Epithelial cell of prostate (primary cell): ENCODE results near the gene DPH6.

Experiments used
- DNase-seq: peaks from one replicate; pipeline ENCODE4 v3.0.0-alpha.2; 2011; ENCODE audit warnings: low read depth, low spot score
- H3K27ac ChIP-seq: fragments of 450-650 bp; 2 replicates; pipeline ENCODE4 v1.5.1; 2017; ENCODE audit warnings: mild to moderate bottlenecking

Gene DPH6

DNA sequence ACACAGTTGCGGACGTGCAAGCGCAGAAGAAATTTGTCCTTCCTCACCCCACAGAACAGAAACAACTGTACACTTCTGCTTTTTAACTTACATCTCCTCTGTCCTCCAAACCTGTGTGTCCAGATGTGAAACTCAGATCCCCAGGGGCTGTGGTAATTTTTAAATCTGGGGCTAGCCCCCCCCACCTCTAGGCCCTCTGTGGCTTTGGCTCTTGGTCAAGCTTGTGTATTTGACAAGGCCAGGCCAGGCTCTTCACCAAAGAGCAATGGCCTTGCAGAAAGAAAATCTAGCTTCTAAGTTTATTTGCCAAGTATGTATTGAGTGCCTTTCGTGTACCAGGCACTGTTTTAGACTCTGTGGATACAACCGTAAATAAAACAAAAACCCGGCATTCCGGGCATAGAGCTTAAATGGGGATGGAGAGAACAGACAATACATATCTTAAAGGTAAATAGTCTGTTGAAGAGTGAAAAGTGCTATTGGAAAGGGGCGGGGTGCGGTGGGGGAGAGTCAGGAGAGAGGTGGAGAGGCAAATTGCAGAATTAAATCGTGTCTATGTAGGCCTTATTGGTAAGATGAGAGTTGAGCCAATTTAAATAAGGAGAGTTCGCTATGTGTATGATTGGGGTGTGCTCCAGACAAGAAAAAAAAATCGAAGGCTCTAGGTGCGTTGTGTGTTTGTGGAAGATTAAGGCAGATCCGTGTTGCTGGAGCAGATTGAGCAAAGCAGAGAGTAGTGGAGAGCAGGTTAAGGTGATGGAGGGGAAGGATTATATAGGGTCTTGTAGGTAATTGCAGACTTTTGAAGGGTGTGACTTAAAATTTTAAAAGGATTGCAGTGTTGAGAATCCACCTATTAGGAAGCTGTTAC, 781 bp upstream of the DPH6 start:
- no peak for DNase-seq
- H3K27ac ChIP-seq: peak overlapping the region; percentile 96

GRCh38 chr15:35545316-35545823, 595 bp downstream of the DPH6 start:
- DNase-seq: no peak
- peak overlapping the region; percentile 96 for H3K27ac ChIP-seq

DNA sequence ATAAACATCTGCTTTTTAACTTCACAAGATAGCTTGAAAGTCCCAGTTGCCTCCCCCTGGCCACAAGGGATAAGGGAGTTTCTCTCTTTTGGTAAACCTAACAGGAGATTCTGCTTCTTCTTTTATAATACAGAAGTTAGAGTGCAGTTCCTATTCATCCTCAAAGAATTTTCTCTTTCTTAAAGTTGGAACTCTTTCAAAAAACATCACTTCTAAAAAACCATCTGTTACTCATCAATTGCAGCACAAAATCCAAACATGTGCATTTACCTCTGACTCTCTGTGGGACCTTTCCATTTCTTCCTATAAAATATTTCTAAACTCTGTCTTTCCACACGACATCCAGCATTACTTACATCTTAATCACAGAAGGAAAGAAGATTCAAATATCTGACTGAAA, 5.1 kb downstream of the DPH6 start:
- DNase-seq: no peak
- H3K27ac ChIP-seq: no peak overlapping the region

DNA sequence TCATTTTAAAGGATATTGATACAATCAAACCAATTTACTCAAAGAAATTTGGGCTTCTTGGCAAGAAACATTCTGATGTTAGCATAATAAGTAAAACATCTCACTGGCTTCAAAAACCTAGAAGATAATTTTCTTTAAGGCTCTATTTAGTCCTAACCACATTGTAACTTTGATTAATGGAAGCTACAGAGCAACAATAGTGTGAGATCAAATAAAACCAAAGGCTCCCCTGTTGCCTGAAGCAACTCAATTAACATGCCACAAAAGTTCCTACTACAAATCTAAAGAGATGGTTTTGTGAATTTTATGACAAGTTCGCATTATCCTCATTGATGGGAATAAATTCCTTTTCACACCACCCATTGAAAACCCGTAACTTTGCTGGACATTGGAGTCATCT, 5.9 kb downstream of the DPH6 start:
- DNase-seq: no peak
- no peak overlapping the region for H3K27ac ChIP-seq

GRCh38 chr15:35535365-35535916, 10.5 kb downstream of the DPH6 start:
- H3K27ac ChIP-seq: no peak overlapping the region
- DNase-seq: no peak

DNA sequence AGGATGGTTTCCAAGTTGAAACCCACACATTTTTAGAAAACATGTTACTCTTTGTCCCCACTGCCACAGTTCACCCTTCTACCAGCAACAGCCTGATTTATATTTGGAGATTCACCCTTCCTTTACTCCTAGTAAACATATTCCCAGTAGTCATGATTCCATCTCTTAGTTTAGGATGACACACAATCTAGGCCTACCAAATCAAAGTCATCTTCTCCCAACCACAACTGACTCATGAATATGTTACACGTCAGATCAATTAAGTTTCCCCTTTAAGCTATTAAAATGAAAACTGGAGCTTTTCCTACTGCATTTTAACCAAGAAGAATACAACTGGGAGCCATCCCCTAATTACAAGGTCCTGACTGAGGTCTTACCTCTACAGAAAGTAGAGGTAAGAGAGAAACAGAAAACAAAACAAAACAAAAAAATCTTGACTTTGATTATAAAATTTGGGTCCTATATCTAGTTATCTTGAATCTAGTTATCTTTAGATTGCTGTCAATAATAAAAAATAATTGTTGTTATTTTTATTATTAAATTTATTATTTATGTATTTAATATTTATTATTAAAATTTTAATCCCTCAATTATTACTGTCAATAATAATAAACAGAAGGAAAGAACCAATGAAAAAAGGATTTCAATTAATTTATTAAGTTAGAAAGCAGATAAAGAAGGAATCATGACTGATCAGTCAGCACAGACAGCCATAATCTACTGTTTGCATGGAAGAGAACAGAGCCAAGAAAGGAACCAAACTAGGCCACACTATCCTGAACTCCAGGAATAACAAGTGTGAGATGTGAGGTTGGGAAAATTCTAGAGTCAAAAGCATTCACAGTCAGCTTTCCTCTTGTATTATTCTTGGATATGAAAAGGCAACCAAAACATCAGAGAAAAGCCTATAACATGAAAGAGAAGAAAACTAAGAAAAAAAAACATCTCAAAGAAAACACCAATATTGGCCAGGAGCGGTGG, 12.5 kb downstream of the DPH6 start:
- DNase-seq: no peak
- H3K27ac ChIP-seq: no peak overlapping the region

GRCh38 chr15:35530698-35531097, 15.3 kb downstream of the DPH6 start:
- no peak overlapping the region for H3K27ac ChIP-seq

DNA sequence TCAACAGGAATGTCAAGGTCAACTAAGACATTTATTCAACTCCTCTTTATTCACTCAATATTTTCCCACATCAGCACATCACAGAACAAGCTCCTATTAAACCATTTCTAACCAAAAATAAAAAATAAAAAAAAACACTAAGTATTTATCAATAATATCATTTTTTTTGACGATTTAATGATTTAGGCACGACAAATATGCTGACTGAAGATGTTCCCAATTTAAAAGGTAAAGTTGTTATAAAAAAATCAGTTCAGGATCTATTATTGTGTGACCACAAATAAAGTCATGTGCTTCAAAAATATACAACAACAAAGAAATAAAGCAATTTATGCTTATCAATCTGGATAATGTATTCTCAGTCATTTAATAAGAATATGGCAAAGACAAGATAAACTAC, 16.2 kb downstream of the DPH6 start:
- no peak overlapping the region for H3K27ac ChIP-seq
- no peak for DNase-seq

More at GRCh38 chr15:35530698-35531097, 15.3 kb downstream of the DPH6 start:
- no peak for DNase-seq

DNA sequence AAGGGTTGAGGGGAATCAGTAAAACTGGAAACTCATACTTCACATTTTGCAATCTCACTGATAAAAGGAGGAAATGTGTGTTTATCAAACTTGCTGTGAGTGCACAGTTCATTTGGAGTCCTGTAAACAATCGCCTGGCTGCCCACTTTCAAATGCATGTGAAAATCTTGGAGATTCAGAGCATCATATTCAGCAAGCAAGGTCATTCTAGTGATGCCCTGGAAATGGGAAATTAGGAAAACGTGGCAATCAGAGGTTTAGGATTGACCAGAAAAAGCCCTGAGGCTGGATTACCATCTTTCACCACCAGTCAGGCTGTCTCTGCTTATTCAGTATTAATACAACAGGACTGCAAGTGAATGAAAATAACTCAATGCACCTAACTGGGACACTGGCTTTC, 23.9 kb downstream of the DPH6 start:
- H3K27ac ChIP-seq: no peak overlapping the region
- no peak for DNase-seq

DNA sequence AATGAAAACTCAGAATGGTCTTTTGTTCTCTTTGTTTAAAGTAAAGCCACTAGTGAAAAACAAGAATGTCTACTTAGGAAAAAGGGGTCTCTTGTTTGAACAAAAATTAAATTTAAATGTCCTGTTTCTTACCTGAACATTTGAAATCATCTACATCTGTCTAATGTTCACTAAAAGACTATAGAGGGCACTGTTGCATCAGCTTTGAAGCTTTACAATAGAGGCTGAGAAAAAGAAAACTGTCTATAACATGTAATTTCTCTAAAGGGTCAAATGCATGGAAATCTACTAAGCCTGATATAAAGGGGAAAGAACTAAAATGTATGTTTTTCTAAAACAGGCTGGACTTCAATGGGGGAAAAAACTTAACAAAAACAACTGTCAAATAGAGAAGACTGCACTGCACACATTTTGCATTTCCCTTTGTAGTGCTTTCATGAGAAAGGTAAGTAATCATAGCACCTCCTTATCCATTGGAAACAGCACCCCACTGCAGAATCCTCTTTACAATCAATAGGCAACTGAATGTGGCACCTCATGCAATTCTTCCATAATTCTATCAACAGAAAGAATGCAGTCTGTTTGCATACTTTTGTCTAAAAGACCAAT, 26.3 kb downstream of the DPH6 start:
- H3K27ac ChIP-seq: no peak overlapping the region
- DNase-seq: no peak

DNA sequence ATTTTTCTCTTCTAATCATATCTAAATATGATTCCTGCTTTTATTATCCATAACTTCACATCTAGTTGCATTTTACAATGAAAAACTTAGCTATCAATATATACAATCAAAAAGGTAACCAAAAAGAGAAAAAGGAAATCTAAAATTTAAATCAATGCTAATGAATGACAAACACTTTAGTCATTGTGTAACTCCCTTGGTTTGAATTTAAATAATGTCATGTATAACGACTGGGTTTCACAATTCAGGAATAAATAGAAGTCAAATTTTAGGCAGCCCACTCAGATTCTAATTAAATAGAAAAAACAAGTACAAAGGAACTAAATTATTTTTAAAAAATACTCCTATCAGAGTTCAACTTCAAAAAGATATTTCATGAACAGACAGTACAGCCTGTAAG, 26.9 kb downstream of the DPH6 start:
- DNase-seq: no peak
- no peak overlapping the region for H3K27ac ChIP-seq

DNA sequence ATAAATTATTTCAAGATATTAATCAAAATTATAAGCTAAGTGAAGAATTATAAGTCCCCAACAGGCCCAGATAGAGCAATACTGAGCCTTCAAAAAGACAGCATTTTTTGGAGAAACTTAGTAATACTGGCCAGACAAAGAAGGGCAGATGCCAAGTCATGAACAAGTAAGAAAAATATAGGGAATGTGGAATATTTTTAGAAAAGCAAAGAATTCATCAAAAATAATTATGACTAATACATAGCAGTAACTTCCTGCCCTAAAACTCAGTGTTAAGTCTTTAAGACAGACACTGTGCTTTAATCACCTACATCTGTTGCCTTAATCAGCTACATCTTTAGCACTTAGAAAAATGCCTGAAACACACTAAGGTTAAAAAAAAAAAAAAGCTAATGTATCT, 31.2 kb downstream of the DPH6 start:
- no peak overlapping the region for H3K27ac ChIP-seq
- no peak for DNase-seq

GRCh38 chr15:35507932-35508638, 37.9 kb downstream of the DPH6 start:
- peak overlapping the region; percentile 54 for H3K27ac ChIP-seq
- no peak for DNase-seq

- H3K27ac ChIP-seq: no peak overlapping the region
Measured at GRCh38 chr15:35506272-35506870, 39.6 kb downstream of the DPH6 start.

DNA sequence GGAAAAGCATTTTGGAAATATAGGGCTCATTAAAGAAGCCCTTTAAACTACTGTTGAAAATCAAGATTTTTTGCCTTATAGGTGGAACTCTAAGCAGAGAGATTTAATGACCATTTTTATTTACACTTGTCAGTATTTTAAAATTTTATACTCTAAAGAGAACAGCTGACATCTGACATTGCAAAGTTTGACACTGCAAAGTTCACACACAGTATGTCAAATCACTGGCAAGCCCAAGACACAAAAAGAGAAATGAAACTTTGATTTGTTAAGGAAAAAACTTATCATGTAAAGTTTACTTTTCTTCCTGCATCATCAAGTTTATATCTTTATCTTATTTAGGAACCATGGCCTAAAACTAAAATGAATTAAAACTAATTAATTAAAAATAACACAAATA, 40.2 kb downstream of the DPH6 start:
- no peak for DNase-seq
- H3K27ac ChIP-seq: no peak overlapping the region

More at GRCh38 chr15:35506272-35506870, 39.6 kb downstream of the DPH6 start:
- DNase-seq: no peak

- no peak overlapping the region for H3K27ac ChIP-seq
- no peak for DNase-seq
Measured at GRCh38 chr15:35505141-35505540, 40.8 kb downstream of the DPH6 start.

GRCh38 chr15:35499723-35500122, 46.2 kb downstream of the DPH6 start:
- H3K27ac ChIP-seq: no peak overlapping the region
- peak; percentile 31 for DNase-seq

DNA sequence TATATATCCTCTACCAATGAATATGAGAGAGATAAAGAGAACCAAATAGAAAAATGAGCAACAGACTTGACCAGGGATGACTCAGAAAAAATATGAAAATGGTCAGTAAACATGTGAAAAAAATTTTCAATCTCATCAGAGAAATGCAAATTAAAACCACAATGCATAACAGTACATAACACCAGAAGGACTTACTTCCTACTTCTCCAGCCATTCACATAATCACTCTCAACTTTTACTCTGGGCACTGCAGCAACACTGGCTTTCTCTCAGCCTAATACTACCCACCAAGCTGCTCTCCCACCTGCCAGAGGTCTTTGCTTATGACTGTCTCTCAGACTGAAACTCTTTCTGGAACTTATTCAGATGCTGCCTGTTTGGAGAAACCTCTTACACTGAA, 49.4 kb downstream of the DPH6 start:
- no peak overlapping the region for H3K27ac ChIP-seq
- DNase-seq: no peak

- DNase-seq: no peak
- no peak overlapping the region for H3K27ac ChIP-seq
Measured at GRCh38 chr15:35495080-35495479, 50.9 kb downstream of the DPH6 start.
